Activated naive CD4-positive, alpha-beta T cell treated with anti-CD3 and anti-CD28 coated beads, Interleukin-2, amount 50 U/mL, for 24 hours (primary cell): ENCODE results near the gene CCDC190.
A peak's percentile ranks its signal among the peaks of the same experiment; 100 is the strongest.
"Not testable (repeated sequence)": the region's sequence is repeated elsewhere in the genome, so short reads cannot be mapped to it uniquely, and the experiment has no call there.

Source experiments
- H3K27ac Mint-ChIP-seq: one replicate; pipeline ENCODE4 v1.8.0; 2021; ENCODE audit warnings: mild to moderate bottlenecking, mixed read lengths
- H3K27me3 Mint-ChIP-seq: one replicate; pipeline ENCODE4 v1.8.0; 2021; ENCODE audit warnings: mixed read lengths
- H3K36me3 Mint-ChIP-seq: one replicate; pipeline ENCODE4 v1.8.0; 2021; ENCODE audit warnings: mixed read lengths
- H3K4me1 Mint-ChIP-seq: one replicate; pipeline ENCODE4 v1.8.0; 2021; ENCODE audit warnings: mixed read lengths
- H3K4me3 Mint-ChIP-seq: one replicate; pipeline ENCODE4 v1.8.0; 2021; ENCODE audit warnings: mild to moderate bottlenecking, mixed read lengths
- H3K9me3 Mint-ChIP-seq: one replicate; pipeline ENCODE4 v1.8.0; 2021; ENCODE audit warnings: mixed read lengths

The CCDC190 gene

GRCh38 chr1:162823231-162823630 is 37.7 kb downstream of the CCDC190 start:
- peaks cover 15% of the 10 kb centered on the region for H3K4me1 Mint-ChIP-seq

GRCh38 chr1:162822391-162823200 is 38.4 kb downstream of the CCDC190 start:
- H3K9me3 Mint-ChIP-seq: no peaks in the 10 kb centered on the region
- peaks cover 35% of the 10 kb centered on the region for H3K27me3 Mint-ChIP-seq
- peaks cover 15% of the 10 kb centered on the region for H3K4me1 Mint-ChIP-seq
- H3K4me3 Mint-ChIP-seq: peak overlapping the region; percentile 60
- H3K27ac Mint-ChIP-seq: no peak overlapping the region
- peaks cover 6% of the 10 kb centered on the region for H3K36me3 Mint-ChIP-seq

More at GRCh38 chr1:162823231-162823630, 37.7 kb downstream of the CCDC190 start:
- peaks cover 6% of the 10 kb centered on the region for H3K36me3 Mint-ChIP-seq
- no peak overlapping the region for H3K27ac Mint-ChIP-seq
- H3K9me3 Mint-ChIP-seq: no peaks in the 10 kb centered on the region
- no peak overlapping the region for H3K4me3 Mint-ChIP-seq
- peaks cover 34% of the 10 kb centered on the region for H3K27me3 Mint-ChIP-seq

DNA sequence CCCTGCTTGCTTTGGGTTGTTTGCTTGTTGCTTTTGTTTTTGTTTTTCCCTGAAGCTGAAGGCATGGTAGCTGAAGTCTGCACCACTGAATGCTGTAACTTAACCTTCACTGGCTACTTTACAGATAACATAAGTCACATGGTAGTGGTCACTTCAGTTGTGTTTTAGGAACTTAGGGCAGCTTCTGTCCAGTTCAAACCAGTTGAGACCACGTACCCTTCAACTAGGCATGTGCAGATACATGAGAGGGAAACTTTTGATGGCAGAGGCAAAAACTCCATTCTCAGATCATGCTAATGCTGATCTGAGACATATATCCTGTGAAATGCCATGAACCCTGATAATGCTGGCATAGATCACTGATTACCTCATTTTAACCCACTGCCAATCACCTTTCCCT is 42.3 kb downstream of the CCDC190 start:
- not testable (repeated sequence) for H3K4me3 Mint-ChIP-seq, H3K9me3 Mint-ChIP-seq, H3K27ac Mint-ChIP-seq, H3K36me3 Mint-ChIP-seq
- H3K4me1 Mint-ChIP-seq: peaks cover 15% of the 10 kb centered on the region
- peaks cover 19% of the 10 kb centered on the region for H3K27me3 Mint-ChIP-seq

DNA sequence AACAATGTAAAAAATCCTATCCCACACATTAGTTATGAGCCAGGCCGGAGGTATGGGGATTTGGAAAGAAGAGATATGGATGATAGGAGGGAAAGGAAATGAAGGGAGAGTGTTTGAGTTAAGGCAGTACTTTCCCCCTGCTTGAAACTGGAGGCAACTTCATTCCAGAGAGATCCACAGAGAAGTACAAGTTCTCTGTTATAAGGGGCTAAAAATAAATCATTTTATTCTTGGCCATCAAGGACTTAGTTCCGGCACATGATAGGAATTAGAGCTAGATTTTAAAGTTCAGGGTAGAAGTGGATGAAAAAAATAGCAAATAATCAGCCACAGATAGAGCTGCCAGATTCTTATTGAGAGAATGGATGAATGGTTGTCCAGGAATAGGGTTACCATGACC is 42.8 kb downstream of the CCDC190 start:
- Mint-ChIP-seq H3K4me1 (peaks cover 13% of the 10 kb centered on the region), H3K27me3 (peaks cover 16% of the 10 kb centered on the region)
- not testable (repeated sequence) for H3K27ac Mint-ChIP-seq, H3K4me3 Mint-ChIP-seq, H3K9me3 Mint-ChIP-seq, H3K36me3 Mint-ChIP-seq

- H3K27me3 Mint-ChIP-seq, H3K4me1 Mint-ChIP-seq, H3K4me3 Mint-ChIP-seq, H3K9me3 Mint-ChIP-seq, H3K27ac Mint-ChIP-seq: not testable (repeated sequence)
- H3K36me3 Mint-ChIP-seq: peaks cover 11% of the 10 kb centered on the region
Observed at GRCh38 chr1:162812357-162812756, 48.6 kb downstream of the CCDC190 start.

DNA sequence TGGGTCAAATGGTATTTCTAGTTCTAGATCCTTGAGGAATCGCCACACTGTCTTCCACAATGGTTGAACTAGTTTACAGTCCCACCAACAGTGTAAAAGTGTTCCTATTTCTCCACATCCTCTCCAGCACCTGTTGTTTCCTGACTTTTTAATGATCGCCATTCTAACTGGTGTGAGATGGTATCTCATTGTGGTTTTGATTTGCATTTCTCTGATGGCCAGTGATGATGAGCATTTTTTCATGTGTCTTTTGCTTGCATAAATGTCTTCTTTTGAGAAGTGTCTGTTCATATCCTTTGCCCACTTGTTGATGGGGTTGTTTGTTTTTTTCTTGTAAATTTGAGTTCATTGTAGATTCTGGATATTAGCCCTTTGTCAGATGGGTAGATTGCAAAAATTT is 53.5 kb downstream of the CCDC190 start:
- not testable (repeated sequence) for H3K4me1 Mint-ChIP-seq

More for the DNA sequence above, 53.5 kb downstream of the CCDC190 start:
- H3K9me3 Mint-ChIP-seq, H3K4me3 Mint-ChIP-seq, H3K27me3 Mint-ChIP-seq, H3K27ac Mint-ChIP-seq: not testable (repeated sequence)
- H3K36me3 Mint-ChIP-seq: peaks cover 27% of the 10 kb centered on the region
